ENCODE measurements around the gene ATP1A1. TPM values are rescaled to one million over a fixed set of nuclear protein-coding genes. Genes with fewer than 3 reads are reported as not detected.

ATP1A1 gene
- total RNA-seq, 1 experiment from 2014 or later: 239 TPM

GRCh38 chr1:116390195-116390594, 17.2 kb downstream of the ATP1A1 start:
- H3K4me2 ChIP-seq (ENCODE audit: insufficient read depth, insufficient read length, low read length): no peak overlapping the region
- no peak overlapping the region for H3K14ac ChIP-seq (ENCODE audit: insufficient read depth, low read length)
- H3K27ac Mint-ChIP-seq: no peak overlapping the region
- no peaks in the 10 kb centered on the region for H3K27me3 ChIP-seq (ENCODE audit: insufficient read depth, low read length)
- H3K9ac ChIP-seq (ENCODE audit: extremely low read depth, insufficient read length, low read length): no peak overlapping the region
- no peak overlapping the region for H4K8ac ChIP-seq (replicated peaks; ENCODE audit: insufficient read length, low read depth, low read length)
- no peak overlapping the region for H4K91ac ChIP-seq (ENCODE audit: insufficient read length, low read depth, low read length)
- H2BK15ac ChIP-seq (ENCODE audit: low read depth, low read length): no peak overlapping the region
- no CpG with 5 or more reads among the region's 5 CpGs for WGBS (ENCODE audit: extremely low coverage, insufficient read length, low lambda C conversion rate)
- no peak overlapping the region for H2BK12ac ChIP-seq (ENCODE audit: insufficient read length, low read depth, low read length)
- no peak overlapping the region for H2BK5ac ChIP-seq (ENCODE audit: insufficient read length, low read length)
- H3K79me1 ChIP-seq (ENCODE audit: insufficient read depth, low read depth, low read length, poor library complexity, severe bottlenecking): peaks cover 3% of the 10 kb centered on the region
- no peak overlapping the region for H2BK20ac ChIP-seq (ENCODE audit: low read depth, low read length, poor library complexity, severe bottlenecking)
- no peak overlapping the region for H3T11ph ChIP-seq (ENCODE audit: low read length)
- no peak for DNase-seq
- no peak overlapping the region for H4K5ac ChIP-seq (ENCODE audit: insufficient read length, low read depth, low read length)
- H2AK5ac ChIP-seq (ENCODE audit: insufficient read length, low read length): no peak overlapping the region
- H3K79me2 ChIP-seq (ENCODE audit: insufficient read depth, low read length): 0 out of 2 replicates have a peak, but pooled peaks cover 1% of the 10 kb centered on the region
- no peak overlapping the region for H3K23ac ChIP-seq (ENCODE audit: insufficient read length, low read depth, low read length)
- no peaks in the 10 kb centered on the region for H3K4me1 Mint-ChIP-seq
- H3K56ac ChIP-seq (ENCODE audit: insufficient read length, low read depth, low read length): no peak overlapping the region
- H3K4ac ChIP-seq (ENCODE audit: low read depth, low read length): no peak overlapping the region
- H3K23me2 ChIP-seq (ENCODE audit: insufficient read length, low read depth, low read length, poor library complexity, severe bottlenecking): no peaks in the 10 kb centered on the region
- H2BK120ac ChIP-seq (ENCODE audit: low read depth, low read length, poor library complexity, severe bottlenecking): no peak overlapping the region
- H3K4me3 Mint-ChIP-seq: no peak overlapping the region
- H3K27ac ChIP-seq (ENCODE audit: insufficient read length, low read depth, low read length): no peak overlapping the region
- no peaks in the 10 kb centered on the region for H3K27me3 Mint-ChIP-seq (ENCODE audit: low read depth)
- TF ChIP-seq, protein P1, sequence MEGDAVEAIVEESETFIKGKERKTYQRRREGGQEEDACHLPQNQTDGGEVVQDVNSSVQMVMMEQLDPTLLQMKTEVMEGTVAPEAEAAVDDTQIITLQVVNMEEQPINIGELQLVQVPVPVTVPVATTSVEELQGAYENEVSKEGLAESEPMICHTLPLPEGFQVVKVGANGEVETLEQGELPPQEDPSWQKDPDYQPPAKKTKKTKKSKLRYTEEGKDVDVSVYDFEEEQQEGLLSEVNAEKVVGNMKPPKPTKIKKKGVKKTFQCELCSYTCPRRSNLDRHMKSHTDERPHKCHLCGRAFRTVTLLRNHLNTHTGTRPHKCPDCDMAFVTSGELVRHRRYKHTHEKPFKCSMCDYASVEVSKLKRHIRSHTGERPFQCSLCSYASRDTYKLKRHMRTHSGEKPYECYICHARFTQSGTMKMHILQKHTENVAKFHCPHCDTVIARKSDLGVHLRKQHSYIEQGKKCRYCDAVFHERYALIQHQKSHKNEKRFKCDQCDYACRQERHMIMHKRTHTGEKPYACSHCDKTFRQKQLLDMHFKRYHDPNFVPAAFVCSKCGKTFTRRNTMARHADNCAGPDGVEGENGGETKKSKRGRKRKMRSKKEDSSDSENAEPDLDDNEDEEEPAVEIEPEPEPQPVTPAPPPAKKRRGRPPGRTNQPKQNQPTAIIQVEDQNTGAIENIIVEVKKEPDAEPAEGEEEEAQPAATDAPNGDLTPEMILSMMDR (conservative IDR thresholded peaks at IDR 0.05): no peak
- no peaks in the 10 kb centered on the region for H4K20me1 ChIP-seq (ENCODE audit: control insufficient read depth, insufficient read depth, insufficient read length)
- H3K9me3 ChIP-seq (ENCODE audit: control insufficient read depth, low read depth, low read length): peaks cover 15% of the 10 kb centered on the region
- no peaks in the 10 kb centered on the region for H3K4me1 ChIP-seq (ENCODE audit: insufficient read depth, low read length)
- no peak overlapping the region for H3K18ac ChIP-seq (ENCODE audit: insufficient read length, low read depth, low read length)
- H3K9me3 Mint-ChIP-seq: peaks cover 0 to 1% of the 10 kb centered on the region in 2 experiments; a peak in 1 of 5 replicates
- H3K36me3 Mint-ChIP-seq (ENCODE audit: insufficient read depth in 1 of 3, low read depth in 3 of 3): peaks cover 70 to 96% (median 96%) of the 10 kb centered on the region in 3 experiments
- H2AFZ ChIP-seq (ENCODE audit: low read length): no peak overlapping the region

Measured in H9 (cell line).